Adrenal gland (tissue), 12 donors: ENCODE measurements around the gene PGA4. TPM values are rescaled to one million over a fixed set of nuclear protein-coding genes. Genes with fewer than 3 reads are reported as not detected.

Experiments used
- DNase-seq, 7 donors: peaks; one replicate each; pipeline ENCODE4 v3.0.0-alpha.2; 2019 to 2020
- H3K27ac ChIP-seq, 5 donors: fragments of 200-600 bp; sonication (generic) in 4 of 5; 1 replicate in 3 of 5; 2 replicates in 2 of 5; pipeline versions ENCODE4 v1.5.1 to v1.8.0; 2016 to 2020; ENCODE audit warnings: mild to moderate bottlenecking in 1 of 5
- H3K27me3 ChIP-seq: fragments of 200-600 bp; 2 replicates; pipeline ENCODE4 v1.8.0; 2021
- H3K36me3 ChIP-seq, 2 donors: fragments of 200-600 bp; replicated peaks in 1 of 2; 1 replicate in 1 of 2; 2 replicates in 1 of 2; pipeline versions ENCODE4 v1.5.1 to v1.8.0; 2018 to 2022
- H3K4me1 ChIP-seq, 2 donors: fragments of 200-600 bp; replicated peaks in 1 of 2; 1 replicate in 1 of 2; 2 replicates in 1 of 2; pipeline versions ENCODE4 v1.5.1 to v1.8.0; 2018 to 2021
- H3K4me3 ChIP-seq, 4 donors: fragments of 200-600 bp; sonication (generic) in 3 of 4; one replicate each; pipeline ENCODE4 v1.5.1; 2016 to 2018
- H3K9me3 ChIP-seq, 3 donors: fragments of 200-600 bp; sonication (generic) in 1 of 3; replicated peaks in 1 of 3; 1 replicate in 2 of 3; 2 replicates in 1 of 3; pipeline versions ENCODE4 v1.5.1 to v1.8.0; 2016 to 2021
- CTCF ChIP-seq, 6 experiments: fragments of 450-650 bp in 4 of 6; fragments of 200-600 bp in 2 of 6; sonication (generic) in 1 of 6; IDR thresholded peaks; 1 replicate in 5 of 6; 2 replicates in 1 of 6; pipeline versions ENCODE4 v1.5.1 to v1.8.0; 2016 to 2021; ENCODE audit warnings: antibody characterized with exemption in 6 of 6, mild to moderate bottlenecking in 2 of 6, moderate library complexity in 1 of 6
- POLR2A ChIP-seq, 2 donors: fragments of 450-650 bp; IDR thresholded peaks; one replicate each; pipeline ENCODE4 v1.6.1; 2017; ENCODE audit warnings: antibody characterized with exemption in 2 of 2, mild to moderate bottlenecking in 2 of 2, moderate library complexity in 1 of 2
- WGBS, 4 donors: extraction: QIAGEN DNeasy Blood & Tissue Kit in 2 of 4; methylation state at CpG; one replicate each; pipeline versions ENCODE4 v1.1.5 to v1.1.7; 2013 to 2017; 5-methylcytosine and 5-hydroxymethylcytosine counted together
- intact Hi-C, 2 donors: fragments of 100-400 bp; cut with DNase I; formaldehyde crosslinking; loops; one replicate each; pipeline versions ENCODE4 v1.14.1 to v1.15.0; 2022 to 2023
- polyA plus RNA-seq, 3 donors: library from polyadenylated mRNA; stranded (reverse); fragments of 200-250 nt in 2 of 3; fragments of 350-450 nt in 1 of 3; fragmentation: Illumina TruSeq in 1 of 3; extraction: RNeasy Lipid Tissue Mini Kit (QIAGEN cat#74804) in 1 of 3; gene quantifications; one replicate each; pipeline ENCODE4 v1.2.3, GENCODE V29; 2013 to 2014
- total RNA-seq, 9 donors: library from RNA; depleted of rRNA in 4 of 9; stranded (reverse); fragments of >200 nt in 4 of 9; fragments of 120-200 nt in 1 of 9; fragmentation: NEBNext Ultra II Directional in 1 of 9; extraction: Animal tissue kit (Norgen Biotek cat#: 25700) in 1 of 9; gene quantifications; one replicate each; pipeline versions ENCODE4 v1.1.0 to v1.2.4, GENCODE V29; 2013 to 2023
- donor health status: healthy with polysubstance abuse.
- donor health status: Bipolar disorder and iron deficiency.
- donor health status: DM: yes; HTN: yes; CAD: no.
- donor health status: DM: no; HTN: no; CAD: no.
- donor health status: DM: no; HTN: no; CAD: no.
- donor health status: DM: yes; HTN: yes; CAD: no.

PGA4 gene
- total and polyA plus RNA-seq, 12 donors, result 0.42 to 6.8 (median 1.2) TPM; not detected in 2

GRCh38 chr11:61254403-61255025 is 32.4 kb downstream of the PGA4 start:
- 51 to 60% (median 56%) methylated on average over 10 to 12 of the region's 12 CpGs for WGBS, 4 donors
- no peaks in the 10 kb centered on the region for H3K9me3 ChIP-seq
- no peak overlapping the region for H3K4me3 ChIP-seq
- TF ChIP-seq CTCF (IDR thresholded peaks at IDR 0.05) (peak; percentile 75 to 87 (median 83)), POLR2A (IDR thresholded peaks at IDR 0.05) (no peak)
- DNase-seq, result peak; percentile 62 to 80 (median 71)
- intact Hi-C loops, result loop anchor here (5.0 to 10.0 kb wide), 2 partner anchors 130 to 133 kb away; no protein-coding TSS in a partner anchor
- no peaks in the 10 kb centered on the region for H3K27me3 ChIP-seq
- no peaks in the 10 kb centered on the region for H3K36me3 ChIP-seq
- H3K27ac ChIP-seq, result no peak overlapping the region
- no peaks in the 10 kb centered on the region for H3K4me1 ChIP-seq

GRCh38 chr11:61256710-61257482 is 34.7 kb downstream of the PGA4 start:
- no peaks in the 10 kb centered on the region for H3K27me3 ChIP-seq
- 89 to 93% (median 91%) methylated on average over 16 to 18 of the region's 18 CpGs for WGBS, 4 donors
- H3K4me1 ChIP-seq, result no peaks in the 10 kb centered on the region
- TF ChIP-seq POLR2A (IDR thresholded peaks at IDR 0.05) (no peak), CTCF (IDR thresholded peaks at IDR 0.05) (no peak)
- H3K27ac ChIP-seq, result no peak overlapping the region
- intact Hi-C loops, result loop anchor here (5.0 to 10.0 kb wide), 2 partner anchors 128 to 130 kb away; no protein-coding TSS in a partner anchor
- no peak for DNase-seq
- H3K4me3 ChIP-seq, result no peak overlapping the region
- no peaks in the 10 kb centered on the region for H3K9me3 ChIP-seq
- no peaks in the 10 kb centered on the region for H3K36me3 ChIP-seq

- no peak overlapping the region for H3K4me3 ChIP-seq
- H3K9me3 ChIP-seq, result no peaks in the 10 kb centered on the region
- intact Hi-C loops, result loop anchor here (5.0 to 10.0 kb wide), 2 partner anchors 126 to 129 kb away; no protein-coding TSS in a partner anchor
- 83 to 94% (median 86%) methylated on average over 8 to 9 of the region's 9 CpGs for WGBS, 4 donors
- no peaks in the 10 kb centered on the region for H3K4me1 ChIP-seq
- H3K36me3 ChIP-seq, result no peaks in the 10 kb centered on the region
- no peaks in the 10 kb centered on the region for H3K27me3 ChIP-seq
- TF ChIP-seq POLR2A (IDR thresholded peaks at IDR 0.05), result no peak
- TF ChIP-seq CTCF (IDR thresholded peaks at IDR 0.05), result no peak
- DNase-seq, result no peak
- H3K27ac ChIP-seq, result no peak overlapping the region
These were observed 36.4 kb downstream of the PGA4 start for GRCh38 chr11:61258546-61258945.

GRCh38 chr11:61259363-61259762 is 37.2 kb downstream of the PGA4 start:
- no peaks in the 10 kb centered on the region for H3K9me3 ChIP-seq
- TF ChIP-seq CTCF (IDR thresholded peaks at IDR 0.05) (no peak), POLR2A (IDR thresholded peaks at IDR 0.05) (no peak)
- H3K27ac ChIP-seq, result no peak overlapping the region
- WGBS, 4 donors, result 93 to 96% (median 95%) methylated on average over 6 of the region's 6 CpGs
- no peaks in the 10 kb centered on the region for H3K36me3 ChIP-seq
- H3K4me3 ChIP-seq, result no peak overlapping the region
- no peaks in the 10 kb centered on the region for H3K4me1 ChIP-seq
- no peak for DNase-seq
- H3K27me3 ChIP-seq, result no peaks in the 10 kb centered on the region
- intact Hi-C loops, result loop anchor here (5.0 to 10.0 kb wide), 2 partner anchors 125 to 128 kb away; no protein-coding TSS in a partner anchor
